ENCODE measurements around the gene TBL2. TPM values are rescaled to one million over a fixed set of nuclear protein-coding genes. Genes with fewer than 3 reads are reported as not detected.
A peak's percentile ranks its signal among the peaks of the same experiment; 100 is the strongest.
"Not testable (repeated sequence)": the region's sequence is repeated elsewhere in the genome, so short reads cannot be mapped to it uniquely, and the experiment has no call there.

Gene TBL2
- total RNA-seq, 1 donor from 2014 or later, result 38.6 TPM

GRCh38 chr7:73536479-73536878 is 41.9 kb downstream of the TBL2 start:
- no peak for DNase-seq (ENCODE audit: low read depth in 2 of 2)

- not testable (repeated sequence) for DNase-seq (ENCODE audit: low read depth in 2 of 2)
Measured at GRCh38 chr7:73535918-73536317, 42.5 kb downstream of the TBL2 start.

- DNase-seq (ENCODE audit: low read depth in 2 of 2), result no peak
Measured at GRCh38 chr7:73533742-73534141, 44.6 kb downstream of the TBL2 start.

GRCh38 chr7:73532224-73532623 is 46.2 kb downstream of the TBL2 start:
- no peak for DNase-seq (ENCODE audit: low read depth in 2 of 2)

- no peak for DNase-seq (ENCODE audit: low read depth in 2 of 2)
Measured at GRCh38 chr7:73530800-73531199, 47.6 kb downstream of the TBL2 start.

- peak; percentile 38 to 50 for DNase-seq (ENCODE audit: low read depth in 2 of 2)
Measured at GRCh38 chr7:73526896-73527821, 51.2 kb downstream of the TBL2 start.

GRCh38 chr7:73526158-73526494 is 52.3 kb downstream of the TBL2 start:
- not testable (repeated sequence) for DNase-seq (ENCODE audit: low read depth in 2 of 2)

GRCh38 chr7:73522105-73522872 is 56.1 kb downstream of the TBL2 start, which contains the start of gene BAZ1B:
BAZ1B (minus strand) TSS chr7:73522293; CDS start chr7:73521933, 360 bp downstream.
- peak; percentile 95 to 99 for DNase-seq (ENCODE audit: low read depth in 2 of 2)

GRCh38 chr7:73521636-73522104 is 56.7 kb downstream of the TBL2 start:
- no peak for DNase-seq (ENCODE audit: low read depth in 2 of 2)

- DNase-seq (ENCODE audit: low read depth in 2 of 2), result peak in 1 of 2 donors; percentile 9
Measured at GRCh38 chr7:73520673-73521635, 57.4 kb downstream of the TBL2 start.

GRCh38 chr7:73519867-73520672 is 58.3 kb downstream of the TBL2 start:
- DNase-seq (ENCODE audit: low read depth in 2 of 2), result peak in 1 of 2 donors; percentile 5

- DNase-seq (ENCODE audit: low read depth in 2 of 2), result no peak
Measured at GRCh38 chr7:73518470-73518869, 59.9 kb downstream of the TBL2 start.

Other genes with a start within 250 kb of the TBL2 start
- 4.4 and 11.0 TPM in 2 replicates for gene FZD9, start 144.8 kb downstream of the TBL2 start, total RNA-seq
- gene BAZ1B, start 56.3 kb downstream of the TBL2 start, total RNA-seq, result 37.2 and 37.3 TPM in 2 replicates
- gene BCL7B, start 20.9 kb downstream of the TBL2 start, total RNA-seq, result 21.3 and 24.9 TPM in 2 replicates
- not detected in 2 replicates for gene MLXIPL, start 45.9 kb upstream of the TBL2 start, total RNA-seq
- gene VPS37D, start 89.3 kb upstream of the TBL2 start, total RNA-seq, result 2.7 and 3.8 TPM in 2 replicates
- 1.0 and 2.0 TPM in 2 replicates for gene DNAJC30, start 104.9 kb upstream of the TBL2 start, total RNA-seq
- gene BUD23, start 105.0 kb upstream of the TBL2 start, total RNA-seq, result 33.1 and 38.0 TPM in 2 replicates
- 7.0 and 7.2 TPM in 2 replicates for gene STX1A, start 141.1 kb upstream of the TBL2 start, total RNA-seq
- gene ABHD11, start 160.2 kb upstream of the TBL2 start, total RNA-seq, result 7.1 and 7.7 TPM in 2 replicates
- 0.13 and 0.26 TPM in 2 replicates for gene CLDN3, start 191.7 kb upstream of the TBL2 start, total RNA-seq